ENCODE results near the gene ARHGEF19. TPM values are rescaled to one million over a fixed set of nuclear protein-coding genes. Genes with fewer than 3 reads are reported as not detected.

Gene ARHGEF19
- total RNA-seq, 1 donor from 2014 or later = 5.7 TPM

DNA sequence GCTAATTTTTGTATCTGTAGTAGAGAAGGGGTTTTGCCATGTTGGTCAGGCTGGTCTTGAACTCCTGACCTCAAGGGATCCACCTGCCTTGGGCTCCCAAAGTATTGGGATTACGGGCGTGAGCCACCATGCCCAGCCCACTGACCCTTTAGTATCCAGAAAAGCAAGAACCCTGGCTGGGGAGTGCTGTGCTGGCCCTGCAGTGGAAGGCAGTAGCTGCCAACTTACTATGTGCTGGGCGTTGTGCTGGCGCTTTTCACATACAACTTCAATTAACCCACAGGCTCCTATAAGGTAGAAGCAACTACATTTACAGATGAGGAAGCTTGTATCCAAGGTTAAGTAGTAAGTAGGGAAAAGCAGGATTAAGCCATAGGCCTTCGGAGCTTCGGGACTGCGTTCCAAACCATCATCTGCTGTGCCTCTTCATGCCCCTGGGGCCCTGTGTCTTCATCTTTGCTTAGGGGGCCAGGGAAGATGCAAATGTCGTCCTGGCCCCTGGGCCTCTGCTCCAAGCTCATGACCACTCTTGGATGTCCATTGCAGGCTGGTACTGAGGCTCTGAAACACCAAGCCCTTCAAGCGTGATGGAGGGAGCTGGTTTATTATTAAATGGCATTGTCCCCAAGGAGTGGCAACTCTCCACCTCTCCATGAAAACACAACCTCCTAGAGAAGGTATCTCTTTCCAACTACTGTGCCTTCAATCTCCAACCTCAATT lies 33.2 kb upstream of the ARHGEF19 start:
- Histone ChIP-seq H3K36me3 (ENCODE audit: insufficient read depth, low read length) (peaks cover 9% of the 10 kb centered on the region), H3K4me2 (ENCODE audit: low read length) (no peak overlapping the region), H3K27ac (ENCODE audit: low read depth, low read length) (no peak overlapping the region), H3K9ac (ENCODE audit: low read length) (no peak overlapping the region), H3K79me2 (ENCODE audit: insufficient read depth, low read length) (no peaks in the 10 kb centered on the region), H3K4me3 (ENCODE audit: insufficient read depth, low read depth, low read length) (no peak overlapping the region), H2AFZ (ENCODE audit: low read depth, low read length) (no peak overlapping the region), H3K27me3 (ENCODE audit: insufficient read depth, low read length) (no peaks in the 10 kb centered on the region), H4K20me1 (ENCODE audit: insufficient read depth, low read length) (peaks cover 19% of the 10 kb centered on the region), H3K9me3 (ENCODE audit: insufficient read depth, low read depth, low read length) (no peaks in the 10 kb centered on the region), H3K4me1 (ENCODE audit: insufficient read depth, low read length) (peaks cover 20% of the 10 kb centered on the region)
- no peak overlapping the region for H3K4me3 Mint-ChIP-seq (ENCODE audit: unreplicated experiment)
- peaks cover 10% of the 10 kb centered on the region for H3K36me3 Mint-ChIP-seq (ENCODE audit: low read depth, unreplicated experiment)
- FAIRE-seq (no peak), DNase-seq (ENCODE audit: low read depth) (no peak)
- TF ChIP-seq EZH2 (IDR thresholded peaks at IDR 0.05; ENCODE audit: insufficient read depth, low read length) = no peak
- TF ChIP-seq, protein P1, sequence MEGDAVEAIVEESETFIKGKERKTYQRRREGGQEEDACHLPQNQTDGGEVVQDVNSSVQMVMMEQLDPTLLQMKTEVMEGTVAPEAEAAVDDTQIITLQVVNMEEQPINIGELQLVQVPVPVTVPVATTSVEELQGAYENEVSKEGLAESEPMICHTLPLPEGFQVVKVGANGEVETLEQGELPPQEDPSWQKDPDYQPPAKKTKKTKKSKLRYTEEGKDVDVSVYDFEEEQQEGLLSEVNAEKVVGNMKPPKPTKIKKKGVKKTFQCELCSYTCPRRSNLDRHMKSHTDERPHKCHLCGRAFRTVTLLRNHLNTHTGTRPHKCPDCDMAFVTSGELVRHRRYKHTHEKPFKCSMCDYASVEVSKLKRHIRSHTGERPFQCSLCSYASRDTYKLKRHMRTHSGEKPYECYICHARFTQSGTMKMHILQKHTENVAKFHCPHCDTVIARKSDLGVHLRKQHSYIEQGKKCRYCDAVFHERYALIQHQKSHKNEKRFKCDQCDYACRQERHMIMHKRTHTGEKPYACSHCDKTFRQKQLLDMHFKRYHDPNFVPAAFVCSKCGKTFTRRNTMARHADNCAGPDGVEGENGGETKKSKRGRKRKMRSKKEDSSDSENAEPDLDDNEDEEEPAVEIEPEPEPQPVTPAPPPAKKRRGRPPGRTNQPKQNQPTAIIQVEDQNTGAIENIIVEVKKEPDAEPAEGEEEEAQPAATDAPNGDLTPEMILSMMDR (IDR thresholded peaks at IDR 0.05; ENCODE audit: insufficient read depth, low read depth, low read length) = no peak
- H3K9me3 Mint-ChIP-seq (ENCODE audit: unreplicated experiment) = no peaks in the 10 kb centered on the region
- peaks cover 21% of the 10 kb centered on the region for H3K4me1 Mint-ChIP-seq (ENCODE audit: low read depth, unreplicated experiment)
- no peaks in the 10 kb centered on the region for H3K27me3 Mint-ChIP-seq (ENCODE audit: low read depth, unreplicated experiment)
- no peak overlapping the region for H3K27ac Mint-ChIP-seq (ENCODE audit: unreplicated experiment)

DNA sequence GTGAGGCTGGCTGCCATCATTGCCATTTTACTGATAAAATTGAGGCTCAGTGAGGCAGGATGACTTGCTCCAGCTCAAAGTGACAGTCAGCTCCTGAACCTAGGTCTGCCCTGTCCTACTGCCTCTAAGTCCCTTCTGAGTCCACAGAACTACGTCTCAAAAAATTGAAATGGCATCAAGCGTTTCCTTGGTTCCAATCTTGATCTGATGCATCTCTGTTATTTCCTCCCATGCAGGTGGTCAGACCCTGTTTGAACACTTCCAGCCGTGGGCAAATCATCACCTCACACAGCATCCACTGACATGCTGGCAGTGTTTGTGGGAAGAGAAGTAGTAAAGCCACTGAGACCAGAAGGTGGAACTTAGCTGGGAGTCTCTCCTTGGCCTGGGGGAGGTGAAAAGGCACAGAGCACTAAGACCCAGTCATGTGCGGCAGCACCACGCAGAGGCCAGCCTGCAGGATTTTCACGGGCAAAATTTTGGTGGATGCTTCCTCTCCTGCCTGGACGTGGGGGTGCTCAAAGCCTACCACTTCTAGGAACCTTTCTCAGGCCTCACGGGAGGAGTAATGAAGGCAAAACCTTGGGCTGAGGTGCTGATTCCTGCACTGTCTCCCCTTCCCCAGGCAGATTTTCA lies 32.3 kb upstream of the ARHGEF19 start:
- Histone ChIP-seq H3K36me3 (ENCODE audit: insufficient read depth, low read length) (peaks cover 6% of the 10 kb centered on the region), H3K27ac (ENCODE audit: low read depth, low read length) (no peak overlapping the region), H2AFZ (ENCODE audit: low read depth, low read length) (no peak overlapping the region), H3K9me3 (ENCODE audit: insufficient read depth, low read depth, low read length) (no peaks in the 10 kb centered on the region), H3K4me2 (ENCODE audit: low read length) (no peak overlapping the region), H3K4me3 (ENCODE audit: insufficient read depth, low read depth, low read length) (no peak overlapping the region), H3K79me2 (ENCODE audit: insufficient read depth, low read length) (no peaks in the 10 kb centered on the region), H4K20me1 (ENCODE audit: insufficient read depth, low read length) (peaks cover 16% of the 10 kb centered on the region), H3K27me3 (ENCODE audit: insufficient read depth, low read length) (no peaks in the 10 kb centered on the region), H3K4me1 (ENCODE audit: insufficient read depth, low read length) (peaks cover 19% of the 10 kb centered on the region), H3K9ac (ENCODE audit: low read length) (no peak overlapping the region)
- Mint-ChIP-seq H3K4me3 (ENCODE audit: unreplicated experiment) (no peak overlapping the region), H3K4me1 (ENCODE audit: low read depth, unreplicated experiment) (peaks cover 14% of the 10 kb centered on the region), H3K27me3 (ENCODE audit: low read depth, unreplicated experiment) (no peaks in the 10 kb centered on the region), H3K9me3 (ENCODE audit: unreplicated experiment) (no peaks in the 10 kb centered on the region), H3K36me3 (ENCODE audit: low read depth, unreplicated experiment) (peaks cover 6% of the 10 kb centered on the region), H3K27ac (ENCODE audit: unreplicated experiment) (no peak overlapping the region)
- TF ChIP-seq, protein P1 (IDR thresholded peaks at IDR 0.05; ENCODE audit: insufficient read depth, low read depth, low read length) = no peak
- no peak for TF ChIP-seq EZH2 (IDR thresholded peaks at IDR 0.05; ENCODE audit: insufficient read depth, low read length)
- DNase-seq (ENCODE audit: low read depth) = no peak
- FAIRE-seq = no peak
